Measurements from ENCODE around the gene HPCA.

- TF ChIP-seq CTCF (IDR thresholded peaks at IDR 0.05; ENCODE audit: insufficient read depth, low read length, poor library complexity, severe bottlenecking), result no peak
- TF ChIP-seq EZH2phosphoT487 (conservative IDR thresholded peaks at IDR 0.05; ENCODE audit: low read length), result no peak
Observed at GRCh38 chr1:32868806-32869455, 17.4 kb upstream of the HPCA start.

Data from SU-DHL-6 (cell line).